ENCODE measurements around the gene C18orf54.
"Not testable (repeated sequence)": the region's sequence is repeated elsewhere in the genome, so short reads cannot be mapped to it uniquely, and the experiment has no call there.

- TF ChIP-seq CTCF (IDR thresholded peaks at IDR 0.05); POLR2AphosphoS5 (IDR thresholded peaks at IDR 0.05; ENCODE audit: insufficient read depth in 1 of 2, low read depth in 1 of 2): not testable (repeated sequence)
Observed at GRCh38 chr18:54309564-54309963, 48.1 kb upstream of the C18orf54 start.
